Transverse colon (tissue), 4 donors: ENCODE results near the gene PPP1R13B.

ENCODE experiments used
- CTCF ChIP-seq, 5 experiments: fragments of 200-600 bp in 3 of 5; fragments of 450-650 bp in 2 of 5; sonication (generic) in 3 of 5; IDR thresholded peaks; 1 replicate in 2 of 5; 2 replicates in 3 of 5; pipeline ENCODE4 v1.5.1; 2016 to 2017; ENCODE audit warnings: antibody characterized with exemption in 5 of 5, inconsistent platforms in 3 of 5, mild to moderate bottlenecking in 2 of 5, moderate library complexity in 1 of 5
- EP300 ChIP-seq: sonication (generic); formaldehyde crosslinking; IDR thresholded peaks from one replicate; pipeline ENCODE4 v1.6.1; 2017; ENCODE audit warnings: antibody characterized with exemption, low read depth
- POLR2A ChIP-seq: fragments of 450-650 bp; IDR thresholded peaks from one replicate; pipeline ENCODE4 v1.6.1; 2016; ENCODE audit warnings: antibody characterized with exemption, mild to moderate bottlenecking, moderate library complexity
- POLR2AphosphoS5 ChIP-seq, 3 donors: sonication (generic); formaldehyde crosslinking; IDR thresholded peaks; one replicate each; pipeline ENCODE4 v1.6.1; 2016; ENCODE audit warnings: antibody characterized with exemption in 3 of 3

- TF ChIP-seq CTCF (IDR thresholded peaks at IDR 0.05) (no peak), POLR2AphosphoS5 (IDR thresholded peaks at IDR 0.05) (no peak), POLR2A (no peak), EP300 (no peak)
Observed at GRCh38 chr14:103762541-103762940, 84.8 kb downstream of the PPP1R13B start.
